Trophoblast cell (in vitro differentiated cells and primary cell): ENCODE measurements around the gene SLX4IP.

ENCODE experiments used
- DNase-seq, 2 donors: peaks; one replicate each; pipeline ENCODE4 v3.0.0-alpha.2; 2016
- H2AFZ ChIP-seq: 2 replicates; pipeline ENCODE4 v1.6.1; 2013; ENCODE audit warnings: low read length, moderate library complexity, mild to moderate bottlenecking; ENCODE audit not compliant: insufficient read depth, poor library complexity
- H2AK5ac ChIP-seq: 2 replicates; pipeline ENCODE4 v1.6.1; 2013; ENCODE audit warnings: mild to moderate bottlenecking, low read length
- H2BK120ac ChIP-seq: 2 replicates; pipeline ENCODE4 v1.6.1; 2013; ENCODE audit warnings: low read length, mild to moderate bottlenecking, moderate library complexity; ENCODE audit not compliant: insufficient read depth, poor library complexity
- H2BK12ac ChIP-seq: 2 replicates; pipeline ENCODE4 v1.6.1; 2013; ENCODE audit warnings: mild to moderate bottlenecking, low read length, moderate library complexity
- H2BK5ac ChIP-seq: 2 replicates; pipeline ENCODE4 v1.6.1; 2013; ENCODE audit warnings: low read length, low read depth, moderate library complexity, mild to moderate bottlenecking; ENCODE audit not compliant: poor library complexity
- H3K14ac ChIP-seq: 2 replicates; pipeline ENCODE4 v1.6.1; 2013; ENCODE audit warnings: mild to moderate bottlenecking, low read length
- H3K18ac ChIP-seq: 2 replicates; pipeline ENCODE4 v1.6.1; 2013; ENCODE audit warnings: mild to moderate bottlenecking, low read length
- H3K23ac ChIP-seq: 2 replicates; pipeline ENCODE4 v1.6.1; 2013; ENCODE audit warnings: low read length
- H3K27ac ChIP-seq: 2 replicates; pipeline ENCODE4 v1.5.1; 2013; ENCODE audit warnings: low read depth, mild to moderate bottlenecking, inconsistent platforms, low read length, moderate library complexity
- H3K27me3 ChIP-seq: 2 replicates; pipeline ENCODE4 v1.6.1; 2013; ENCODE audit warnings: inconsistent platforms, mild to moderate bottlenecking, low read length, moderate library complexity; ENCODE audit not compliant: insufficient read depth
- H3K36me3 ChIP-seq, 2 experiments: 1 replicate in 1 of 2; 2 replicates in 1 of 2; pipeline ENCODE4 v1.6.1; 2013; ENCODE audit warnings: low read length in 2 of 2, mild to moderate bottlenecking in 2 of 2, moderate library complexity in 1 of 2; ENCODE audit not compliant: insufficient read depth in 2 of 2, control insufficient read depth in 1 of 2
- H3K4ac ChIP-seq: 2 replicates; pipeline ENCODE4 v1.6.1; 2013; ENCODE audit warnings: low read depth, mild to moderate bottlenecking, low read length, moderate library complexity
- H3K4me1 ChIP-seq, 2 experiments: 1 replicate in 1 of 2; 2 replicates in 1 of 2; pipeline ENCODE4 v1.6.1; 2013; ENCODE audit warnings: low read length in 2 of 2, mild to moderate bottlenecking in 2 of 2, moderate library complexity in 1 of 2; ENCODE audit not compliant: insufficient read depth in 2 of 2, control insufficient read depth in 1 of 2
- H3K4me2 ChIP-seq: 2 replicates; pipeline ENCODE4 v1.6.1; 2013; ENCODE audit warnings: inconsistent platforms, mild to moderate bottlenecking, low read length, moderate library complexity
- H3K4me3 ChIP-seq: 2 replicates; pipeline ENCODE4 v1.5.1; 2013; ENCODE audit warnings: mild to moderate bottlenecking, low read depth, low read length, inconsistent platforms
- H3K79me1 ChIP-seq: one replicate; pipeline ENCODE4 v1.6.1; 2013; ENCODE audit warnings: low read length
- H3K79me2 ChIP-seq: 2 replicates; pipeline ENCODE4 v1.6.1; 2013; ENCODE audit warnings: low read length, mild to moderate bottlenecking; ENCODE audit not compliant: control insufficient read depth, insufficient read depth, poor library complexity
- H3K9ac ChIP-seq: 2 replicates; pipeline ENCODE4 v1.6.1; 2013; ENCODE audit warnings: mild to moderate bottlenecking, low read length
- H3K9me3 ChIP-seq: 2 replicates; pipeline ENCODE4 v1.6.1; 2013; ENCODE audit warnings: low read depth, mild to moderate bottlenecking, control low read depth, inconsistent platforms, low read length; ENCODE audit not compliant: insufficient read depth
- H4K12ac ChIP-seq: 2 replicates; pipeline ENCODE4 v1.6.1; 2013; ENCODE audit warnings: low read depth, mild to moderate bottlenecking, low read length, moderate library complexity
- H4K8ac ChIP-seq: 2 replicates; pipeline ENCODE4 v1.6.1; 2013; ENCODE audit warnings: low read depth, mild to moderate bottlenecking, low read length, moderate library complexity
- H4K91ac ChIP-seq: one replicate; pipeline ENCODE4 v1.6.1; 2013; ENCODE audit warnings: low read depth, mild to moderate bottlenecking, low read length, moderate library complexity
- WGBS: extraction: QIAGEN DNeasy Blood & Tissue Kit; methylation state at CpG from one replicate; pipeline ENCODE4 v1.1.7; 2013; ENCODE audit warnings: missing lambda C conversion rate; ENCODE audit not compliant: insufficient read length, insufficient coverage; ENCODE audit errors: extremely low coverage; 5-methylcytosine and 5-hydroxymethylcytosine counted together

SLX4IP gene

GRCh38 chr20:10532361-10532760 is 97.3 kb downstream of the SLX4IP start:
- Histone ChIP-seq H3K23ac (no peak overlapping the region), H3K9me3 (no peaks in the 10 kb centered on the region), H3K9ac (no peak overlapping the region), H3K79me2 (no peaks in the 10 kb centered on the region), H4K12ac (no peak overlapping the region), H3K4me2 (no peak overlapping the region), H2BK120ac (no peak overlapping the region), H4K91ac (no peak overlapping the region), H3K27me3 (no peaks in the 10 kb centered on the region), H3K4me3 (no peak overlapping the region), H3K18ac (no peak overlapping the region), H3K79me1 (peaks cover 2% of the 10 kb centered on the region), H3K4ac (no peak overlapping the region), H4K8ac (no peak overlapping the region), H2BK5ac (no peak overlapping the region), H3K4me1 (no peaks in the 10 kb centered on the region), H2AFZ (no peak overlapping the region), H3K36me3 (no peaks in the 10 kb centered on the region), H2AK5ac (no peak overlapping the region), H3K14ac (no peak overlapping the region), H2BK12ac (no peak overlapping the region), H3K27ac (no peak overlapping the region)
- WGBS: no CpG with 5 or more reads among the region's 3 CpGs
- DNase-seq: no peak

- peaks cover 2 to 5% of the 10 kb centered on the region in 2 experiments for H3K4me1 ChIP-seq
- peaks cover 10% of the 10 kb centered on the region for H3K79me1 ChIP-seq
- H3K36me3 ChIP-seq: no peaks in the 10 kb centered on the region
- no peak overlapping the region for H3K4me3 ChIP-seq
- no peak overlapping the region for H3K4ac ChIP-seq
- H3K14ac ChIP-seq: no peak overlapping the region
- DNase-seq: no peak
- no peak overlapping the region for H4K8ac ChIP-seq
- no peak overlapping the region for H3K4me2 ChIP-seq
- H3K9me3 ChIP-seq: no peaks in the 10 kb centered on the region
- no peak overlapping the region for H4K12ac ChIP-seq
- no peak overlapping the region for H3K27ac ChIP-seq
- no peak overlapping the region for H3K23ac ChIP-seq
- H2AFZ ChIP-seq: no peak overlapping the region
- H3K18ac ChIP-seq: no peak overlapping the region
- no peak overlapping the region for H3K9ac ChIP-seq
- no CpG with 5 or more reads among the region's 4 CpGs for WGBS
- no peaks in the 10 kb centered on the region for H3K79me2 ChIP-seq
- H2AK5ac ChIP-seq: no peak overlapping the region
- no peak overlapping the region for H4K91ac ChIP-seq
- no peaks in the 10 kb centered on the region for H3K27me3 ChIP-seq
- H2BK120ac ChIP-seq: no peak overlapping the region
- H2BK5ac ChIP-seq: no peak overlapping the region
- no peak overlapping the region for H2BK12ac ChIP-seq
Measured at GRCh38 chr20:10536531-10536930, 101.4 kb downstream of the SLX4IP start.

- Histone ChIP-seq H4K91ac (no peak overlapping the region), H4K12ac (no peak overlapping the region), H3K79me1 (peaks cover 10% of the 10 kb centered on the region), H3K9ac (no peak overlapping the region), H2BK5ac (no peak overlapping the region), H3K4me1 (peaks cover 2 to 9% of the 10 kb centered on the region in 2 experiments), H3K36me3 (no peaks in the 10 kb centered on the region), H3K4me3 (no peak overlapping the region), H3K18ac (no peak overlapping the region), H2AK5ac (no peak overlapping the region), H3K9me3 (no peaks in the 10 kb centered on the region), H3K14ac (no peak overlapping the region), H4K8ac (no peak overlapping the region), H3K4ac (no peak overlapping the region), H3K23ac (no peak overlapping the region), H3K27ac (no peak overlapping the region), H2BK120ac (peak overlapping the region; percentile 30), H2AFZ (no peak overlapping the region), H3K4me2 (no peak overlapping the region), H3K79me2 (no peaks in the 10 kb centered on the region), H3K27me3 (no peaks in the 10 kb centered on the region), H2BK12ac (no peak overlapping the region)
- WGBS: no CpG with 5 or more reads among the region's 2 CpGs
- DNase-seq: no peak
Measured at GRCh38 chr20:10537850-10538480, 102.9 kb downstream of the SLX4IP start.

GRCh38 chr20:10538768-10539167 is 103.7 kb downstream of the SLX4IP start:
- H3K4me3 ChIP-seq: no peak overlapping the region

More at GRCh38 chr20:10538768-10539167, 103.7 kb downstream of the SLX4IP start:
- H3K18ac ChIP-seq: no peak overlapping the region
- H4K91ac ChIP-seq: no peak overlapping the region
- H3K4ac ChIP-seq: no peak overlapping the region
- H4K8ac ChIP-seq: no peak overlapping the region
- no peak overlapping the region for H3K14ac ChIP-seq
- peaks cover 10% of the 10 kb centered on the region for H3K79me1 ChIP-seq
- no peak overlapping the region for H3K23ac ChIP-seq
- H3K27me3 ChIP-seq: no peaks in the 10 kb centered on the region
- no peak overlapping the region for H2AK5ac ChIP-seq
- H3K79me2 ChIP-seq: no peaks in the 10 kb centered on the region
- no peak overlapping the region for H2BK120ac ChIP-seq
- H3K4me1 ChIP-seq: peaks cover 2 to 9% of the 10 kb centered on the region in 2 experiments
- H4K12ac ChIP-seq: no peak overlapping the region
- H3K27ac ChIP-seq: no peak overlapping the region
- no peak overlapping the region for H2BK5ac ChIP-seq
- no peak overlapping the region for H3K9ac ChIP-seq
- H3K36me3 ChIP-seq: no peaks in the 10 kb centered on the region
- H3K9me3 ChIP-seq: no peaks in the 10 kb centered on the region
- no peak for DNase-seq
- no peak overlapping the region for H2BK12ac ChIP-seq
- H3K4me2 ChIP-seq: no peak overlapping the region
- no peak overlapping the region for H2AFZ ChIP-seq
- WGBS: no CpG with 5 or more reads among the region's 1 CpG
